Mucosa of stomach (tissue), 1 donor: Measurements from ENCODE around the gene RPRML.
"Not testable (repeated sequence)": the region's sequence is repeated elsewhere in the genome, so short reads cannot be mapped to it uniquely, and the experiment has no call there.

Experiments
- H3K27me3 ChIP-seq: one replicate; pipeline ENCODE4 v1.7.0; 2013; ENCODE audit warnings: mild to moderate bottlenecking, low read length; ENCODE audit not compliant: control insufficient read depth, insufficient read depth
- H3K36me3 ChIP-seq: one replicate; pipeline ENCODE4 v1.7.0; 2013; ENCODE audit warnings: low read length; ENCODE audit not compliant: control insufficient read depth, insufficient read depth
- H3K4me1 ChIP-seq: one replicate; pipeline ENCODE4 v1.7.0; 2013; ENCODE audit warnings: mild to moderate bottlenecking, low read length; ENCODE audit not compliant: control insufficient read depth, insufficient read depth
- H3K4me3 ChIP-seq: one replicate; pipeline ENCODE4 v1.7.0; 2013; ENCODE audit warnings: low read length
- H3K9ac ChIP-seq: one replicate; pipeline ENCODE4 v1.7.0; 2013; ENCODE audit warnings: mild to moderate bottlenecking, low read length, moderate library complexity
- H3K9me3 ChIP-seq: one replicate; pipeline ENCODE4 v1.7.0; 2013; ENCODE audit warnings: mild to moderate bottlenecking, low read length, moderate library complexity; ENCODE audit not compliant: control insufficient read depth
- donor health status: Pancreatic carcinoma.

Gene RPRML

DNA sequence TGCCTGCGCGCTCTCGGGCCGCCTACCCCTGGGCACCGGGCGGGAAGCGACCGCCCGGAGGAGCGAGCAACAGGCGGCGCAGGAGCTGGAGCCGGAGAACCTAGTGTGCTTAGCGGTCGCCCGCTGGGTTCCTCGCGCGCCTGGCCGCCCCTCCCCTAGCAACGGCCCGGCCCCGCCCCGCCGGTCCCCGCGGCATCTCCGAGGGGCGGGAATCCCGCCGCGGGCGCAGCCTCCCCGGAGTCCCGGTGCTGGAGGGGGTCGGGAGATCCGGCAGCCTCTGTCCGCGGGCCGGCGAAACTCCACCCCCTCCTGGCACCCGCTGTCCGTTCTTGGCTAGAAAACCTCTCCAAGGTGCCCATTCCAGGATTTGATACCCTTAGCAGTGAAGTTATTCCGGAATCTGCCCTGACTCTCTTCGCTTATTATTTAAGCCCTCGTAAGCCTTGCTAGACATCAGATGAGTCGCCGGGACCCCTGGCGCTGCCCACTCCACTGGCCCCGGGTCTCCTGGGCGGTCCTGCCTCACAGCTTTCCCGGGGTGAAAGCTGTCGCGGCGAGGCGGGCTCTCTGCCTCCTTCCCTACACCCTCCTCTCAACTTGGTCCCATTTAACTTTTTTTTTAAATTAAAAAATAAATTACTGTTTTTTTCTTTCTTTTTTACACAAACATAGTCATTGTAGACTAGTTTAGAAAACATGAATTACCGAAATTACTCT is at the start of gene RPRML:
Gene RPRML (minus strand): TSS at position 107 of the 717 bp plus-strand sequence. CDS start 246 bp downstream, outside the sequence.
- Histone ChIP-seq H3K36me3 (no peaks in the 10 kb centered on the region), H3K9ac (no peak within 1 kb of the TSS), H3K4me1 (peaks cover 8% of the 10 kb centered on the region), H3K27me3 (peaks cover 39% of the 10 kb centered on the region), H3K9me3 (no peaks in the 10 kb centered on the region), H3K4me3 (no peak within 1 kb of the TSS)

DNA sequence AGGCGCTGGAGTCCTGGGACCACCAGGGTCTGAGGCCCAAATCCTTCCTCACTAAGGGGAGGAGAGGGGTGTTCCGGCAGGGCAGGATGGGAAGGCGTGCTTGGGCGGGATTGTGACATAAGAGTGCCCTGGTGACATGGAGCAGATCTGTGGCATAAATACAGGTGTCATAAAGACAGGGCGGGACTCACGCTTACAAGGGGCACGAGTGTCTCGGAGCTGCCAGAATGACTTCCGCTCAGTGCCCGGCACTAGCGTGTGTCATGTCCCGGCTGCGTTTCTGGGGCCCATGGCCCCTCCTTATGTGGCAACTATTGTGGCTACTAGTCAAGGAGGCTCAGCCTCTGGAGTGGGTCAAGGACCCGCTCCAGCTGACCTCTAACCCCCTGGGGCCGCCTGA is 37.9 kb upstream of the RPRML start:
- not testable (repeated sequence) for H3K27me3 ChIP-seq, H3K4me1 ChIP-seq, H3K9ac ChIP-seq, H3K4me3 ChIP-seq, H3K9me3 ChIP-seq, H3K36me3 ChIP-seq

DNA sequence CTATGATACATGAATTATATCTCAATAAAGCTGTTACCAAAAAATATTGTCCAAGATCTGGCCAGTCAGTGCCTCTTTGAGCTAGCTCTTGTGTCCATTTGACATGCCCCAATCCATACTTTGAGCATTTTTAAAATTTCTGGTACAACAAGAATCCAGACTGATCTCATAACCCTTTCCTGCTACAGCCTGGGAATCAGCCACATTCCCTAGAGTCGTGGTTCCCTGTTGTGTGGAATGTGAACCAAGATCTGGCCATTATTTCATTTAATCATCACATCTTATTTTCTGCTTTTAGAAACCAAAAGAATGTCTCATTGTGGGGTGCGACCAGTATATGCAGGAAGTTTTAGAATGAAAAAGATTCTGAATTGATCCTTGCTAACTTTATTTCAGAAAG is 34.3 kb upstream of the RPRML start:
- Histone ChIP-seq H3K9ac (no peak overlapping the region), H3K4me1 (no peaks in the 10 kb centered on the region), H3K36me3 (no peaks in the 10 kb centered on the region), H3K4me3 (no peak overlapping the region), H3K27me3 (no peaks in the 10 kb centered on the region), H3K9me3 (no peaks in the 10 kb centered on the region)

DNA sequence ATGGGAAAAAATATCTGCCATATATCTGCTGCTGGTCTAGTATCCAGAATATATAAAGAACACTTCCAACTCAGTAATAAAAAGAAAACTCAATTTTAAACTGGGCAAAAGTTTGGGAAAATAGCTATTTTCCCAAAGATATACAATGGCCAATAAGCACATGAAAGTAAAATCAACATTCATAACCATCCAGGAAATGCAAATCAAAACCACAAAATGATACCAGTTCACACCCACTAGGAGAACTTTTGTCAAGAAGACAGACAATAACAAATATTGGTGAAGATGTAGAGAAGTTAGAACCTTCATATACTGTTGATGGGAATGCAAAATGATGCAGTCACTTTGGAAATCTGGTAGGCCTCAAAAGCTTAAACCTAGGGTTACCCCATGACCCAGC is 33.4 kb upstream of the RPRML start:
- Histone ChIP-seq H3K9me3 (no peaks in the 10 kb centered on the region), H3K9ac (no peak overlapping the region), H3K4me3 (no peak overlapping the region), H3K27me3 (no peaks in the 10 kb centered on the region), H3K36me3 (no peaks in the 10 kb centered on the region), H3K4me1 (no peaks in the 10 kb centered on the region)

DNA sequence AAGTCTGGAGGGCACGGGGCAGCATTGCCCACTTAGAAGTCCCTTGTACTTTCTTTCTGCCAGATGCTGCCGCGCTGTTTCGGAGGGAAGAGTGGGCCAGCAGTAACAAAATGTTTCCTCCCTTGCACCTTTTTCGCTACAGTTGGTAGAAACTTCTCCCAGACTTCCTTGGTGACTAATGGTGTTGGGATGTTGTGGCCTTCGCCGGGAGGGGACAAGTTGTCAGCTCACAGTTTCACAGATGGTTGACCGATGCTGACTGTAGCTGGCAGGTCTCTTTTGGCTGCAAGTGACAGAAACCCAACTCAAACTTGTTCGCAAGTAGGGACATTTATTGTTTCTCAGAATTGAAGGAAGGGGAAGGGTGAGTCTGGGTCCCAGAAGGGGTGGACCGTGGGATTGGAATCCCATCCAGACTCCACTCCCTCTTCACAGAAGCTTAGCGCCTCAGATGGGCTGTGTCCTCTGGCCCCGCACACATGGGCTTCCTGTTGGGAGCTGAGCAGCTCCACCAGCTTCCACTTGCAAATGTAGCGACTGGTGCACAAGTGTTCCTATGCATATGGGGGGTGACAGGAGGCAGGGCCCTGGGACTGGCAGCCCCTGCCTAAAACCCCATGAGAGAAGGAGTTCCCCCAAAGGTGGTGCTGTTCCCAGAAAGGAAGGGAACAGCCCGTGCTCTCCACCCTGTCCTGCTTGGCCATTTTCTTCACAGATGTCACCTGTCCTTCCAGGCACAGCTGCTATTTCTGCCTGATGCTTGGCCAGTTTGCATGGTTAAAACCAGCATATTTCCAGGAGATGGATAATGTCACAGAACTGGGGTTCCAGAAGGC is 30.9 kb upstream of the RPRML start:
- no peaks in the 10 kb centered on the region for H3K9me3 ChIP-seq
- no peak overlapping the region for H3K4me3 ChIP-seq
- H3K27me3 ChIP-seq, result no peaks in the 10 kb centered on the region
- no peaks in the 10 kb centered on the region for H3K4me1 ChIP-seq
- H3K9ac ChIP-seq, result no peak overlapping the region
- H3K36me3 ChIP-seq, result no peaks in the 10 kb centered on the region

DNA sequence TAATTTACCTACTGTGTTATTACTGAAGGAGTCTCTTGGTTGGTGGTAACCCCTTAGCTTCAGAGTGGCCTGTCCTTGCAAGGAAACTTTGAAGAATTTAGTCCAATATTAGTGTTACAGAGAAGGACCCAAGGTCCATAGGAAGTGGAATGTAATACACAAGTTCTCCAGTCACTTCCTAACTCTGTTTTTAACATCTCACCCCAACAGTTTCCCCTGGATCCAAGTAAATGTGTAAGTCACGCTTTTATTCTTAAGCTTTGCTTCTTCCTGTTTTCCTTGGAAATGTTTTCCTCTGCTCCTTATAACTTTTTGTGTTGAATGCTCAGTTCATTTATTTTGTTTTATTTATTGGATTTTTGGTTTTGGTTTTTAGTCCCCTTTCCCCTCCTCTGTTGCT is 25.9 kb upstream of the RPRML start:
- H3K36me3 ChIP-seq, result no peaks in the 10 kb centered on the region
- no peaks in the 10 kb centered on the region for H3K27me3 ChIP-seq
- no peak overlapping the region for H3K4me3 ChIP-seq
- H3K4me1 ChIP-seq, result no peaks in the 10 kb centered on the region
- no peaks in the 10 kb centered on the region for H3K9me3 ChIP-seq
- H3K9ac ChIP-seq, result no peak overlapping the region

DNA sequence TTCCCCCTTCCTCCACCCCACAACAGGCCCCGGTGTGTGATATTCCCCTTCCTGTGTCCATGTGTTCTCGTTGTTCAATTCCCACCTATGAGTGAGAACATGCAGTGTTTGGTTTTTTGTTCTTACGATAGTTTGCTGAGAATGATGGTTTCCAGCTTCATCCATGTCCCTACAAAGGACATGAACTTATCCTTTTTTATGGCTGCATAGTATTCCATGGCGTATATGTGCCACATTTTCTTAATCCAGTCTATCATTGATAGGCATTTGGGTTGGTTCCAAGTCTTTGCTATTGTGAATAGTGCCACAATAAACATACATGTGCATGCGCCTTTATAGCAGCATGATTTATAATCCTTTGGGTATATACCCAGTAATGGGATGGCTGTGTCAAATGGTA is 24.8 kb upstream of the RPRML start:
- not testable (repeated sequence) for H3K4me3 ChIP-seq, H3K4me1 ChIP-seq, H3K9me3 ChIP-seq, H3K36me3 ChIP-seq, H3K9ac ChIP-seq, H3K27me3 ChIP-seq

DNA sequence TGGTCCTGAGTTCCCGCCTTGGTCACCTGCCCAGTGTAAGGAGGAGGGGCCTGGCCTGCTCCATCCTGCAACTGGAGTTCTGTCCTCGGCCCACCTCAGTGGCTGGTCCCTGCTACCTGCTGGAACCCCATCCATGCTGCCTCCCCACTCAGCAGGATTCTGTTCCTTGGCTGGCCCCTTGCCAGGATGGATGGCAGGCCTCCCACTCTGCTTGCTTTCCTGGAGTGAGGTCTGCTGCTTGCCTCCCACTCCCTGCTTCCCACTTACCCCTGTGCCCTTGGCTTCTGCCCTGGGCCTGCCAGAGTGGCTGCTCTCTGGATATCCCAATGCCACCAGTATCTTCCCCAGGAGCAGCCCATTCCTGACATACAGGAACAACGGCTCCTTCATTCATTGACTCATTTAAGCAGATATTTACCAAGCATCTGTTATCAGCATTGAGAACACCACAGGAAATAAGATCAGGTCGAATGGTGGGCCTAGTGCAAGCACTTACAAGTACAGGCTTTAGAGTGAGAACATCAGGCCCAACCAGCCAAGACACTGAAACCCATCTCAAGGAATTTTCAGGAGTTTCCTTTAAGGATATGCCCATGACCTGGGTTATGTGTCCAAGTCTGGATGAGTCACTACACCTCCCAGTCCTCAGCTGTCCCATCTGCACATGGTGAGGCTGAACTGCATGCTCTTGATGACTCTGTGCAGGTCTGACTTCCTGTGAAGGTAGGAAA is 17.0 kb upstream of the RPRML start:
- no peak overlapping the region for H3K4me3 ChIP-seq
- no peaks in the 10 kb centered on the region for H3K9me3 ChIP-seq
- no peak overlapping the region for H3K9ac ChIP-seq
- H3K4me1 ChIP-seq, result no peaks in the 10 kb centered on the region
- no peaks in the 10 kb centered on the region for H3K27me3 ChIP-seq
- H3K36me3 ChIP-seq, result no peaks in the 10 kb centered on the region

DNA sequence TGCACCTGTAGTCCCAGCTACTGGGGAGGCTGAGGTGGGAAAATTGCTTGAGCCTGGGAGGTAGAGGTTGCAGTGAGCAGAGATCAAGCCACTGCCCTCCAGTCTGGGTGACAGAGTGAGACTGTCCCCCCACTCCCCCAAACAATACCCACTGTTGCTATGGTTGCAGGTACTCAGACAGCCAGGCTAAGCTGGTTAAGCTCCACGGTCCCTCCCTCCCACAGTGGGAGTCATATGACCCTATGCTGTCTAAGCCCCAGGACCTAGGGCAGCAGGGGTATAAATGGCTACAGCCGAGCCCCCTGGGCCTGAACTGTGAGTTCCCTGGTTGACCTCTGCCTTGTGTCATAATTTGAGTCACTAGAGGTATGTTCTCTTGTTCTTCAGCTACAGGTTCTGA is 15.9 kb upstream of the RPRML start:
- H3K4me1 ChIP-seq, result no peaks in the 10 kb centered on the region
- H3K9me3 ChIP-seq, result no peaks in the 10 kb centered on the region
- no peak overlapping the region for H3K9ac ChIP-seq
- H3K27me3 ChIP-seq, result no peaks in the 10 kb centered on the region
- no peaks in the 10 kb centered on the region for H3K36me3 ChIP-seq
- H3K4me3 ChIP-seq, result no peak overlapping the region

DNA sequence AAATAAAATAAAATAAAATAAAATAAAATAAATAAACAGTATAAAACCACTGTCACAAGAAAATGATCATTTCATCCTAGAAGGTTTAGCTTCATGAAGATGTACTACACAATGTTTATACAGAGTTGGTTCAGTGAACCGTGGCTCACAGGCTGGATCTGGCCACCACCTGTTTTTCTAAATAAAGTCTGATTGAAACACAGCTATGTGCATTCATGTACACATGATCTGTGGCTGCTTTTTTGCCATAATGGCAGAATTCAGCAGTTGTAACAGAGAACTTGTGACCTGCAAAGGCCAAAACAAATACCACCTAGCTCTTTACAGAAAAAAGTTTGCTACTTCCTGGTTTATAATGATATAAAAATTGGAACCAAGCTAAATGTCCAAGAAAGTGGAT is 12.6 kb upstream of the RPRML start:
- no peak overlapping the region for H3K4me3 ChIP-seq
- no peaks in the 10 kb centered on the region for H3K4me1 ChIP-seq
- no peak overlapping the region for H3K9ac ChIP-seq
- no peaks in the 10 kb centered on the region for H3K9me3 ChIP-seq
- H3K27me3 ChIP-seq, result no peaks in the 10 kb centered on the region
- no peaks in the 10 kb centered on the region for H3K36me3 ChIP-seq

DNA sequence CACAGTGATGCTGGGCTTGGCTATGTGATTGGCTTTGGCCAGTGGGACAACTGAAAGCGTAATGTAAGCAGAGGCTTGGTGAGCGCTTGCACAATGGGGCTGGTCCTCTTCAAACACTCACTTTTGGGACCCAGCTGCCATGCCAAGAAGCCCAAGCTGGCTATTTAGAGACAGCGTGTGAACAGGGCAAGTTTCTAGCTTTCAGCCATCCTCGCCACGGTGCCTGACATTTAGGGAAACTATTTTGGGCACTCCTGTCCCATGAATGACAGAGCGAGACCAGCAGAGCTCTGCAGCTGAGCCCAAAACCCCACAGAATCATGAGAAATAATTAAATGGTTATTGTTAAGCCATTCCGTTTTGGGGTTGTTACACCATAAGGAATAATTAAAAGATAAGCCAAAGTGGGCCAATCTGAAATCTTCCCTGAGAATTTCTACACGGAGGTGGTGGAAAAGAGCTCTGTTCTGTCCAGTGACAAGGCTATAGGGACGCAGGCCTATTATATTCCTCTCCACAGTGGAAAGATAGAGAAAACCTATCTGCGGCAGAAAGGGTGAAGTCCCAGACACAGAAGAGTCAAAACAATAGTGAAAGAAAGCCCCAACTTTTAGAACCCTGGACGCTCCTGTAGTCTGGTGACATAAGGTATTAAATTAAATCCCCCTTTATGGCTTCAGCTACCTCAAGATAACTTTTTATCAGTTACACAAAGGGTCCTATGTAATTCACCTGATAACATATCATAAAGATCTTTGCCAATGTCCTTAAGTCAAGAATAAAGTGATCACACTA is 10.8 kb upstream of the RPRML start:
- no peaks in the 10 kb centered on the region for H3K4me1 ChIP-seq
- no peak overlapping the region for H3K4me3 ChIP-seq
- H3K9ac ChIP-seq, result no peak overlapping the region
- H3K36me3 ChIP-seq, result no peaks in the 10 kb centered on the region
- H3K9me3 ChIP-seq, result no peaks in the 10 kb centered on the region
- no peaks in the 10 kb centered on the region for H3K27me3 ChIP-seq
